K562 (cell line): ENCODE results near the gene SFI1. TPM values are rescaled to one million over a fixed set of nuclear protein-coding genes. Genes with fewer than 3 reads are reported as not detected.
A peak's percentile ranks its signal among the peaks of the same experiment; 100 is the strongest.

ENCODE experiments used
- CBFA2T3 ChIP-seq: fragments of 450-650 bp; IDR thresholded peaks from 2 replicates; pipeline ENCODE4 v1.6.1; 2017
- CXXC5 ChIP-seq: fragments of 250-450 bp; sonication (Bioruptor Pico); IDR thresholded peaks from 2 replicates; pipeline ENCODE4 v1.8.0; 2022; ENCODE audit warnings: inconsistent platforms, mild to moderate bottlenecking, moderate library complexity
- ELF2 ChIP-seq: fragments of 250-450 bp; sonication (Bioruptor Pico); IDR thresholded peaks from 2 replicates; pipeline ENCODE4 v1.5.0; 2021; ENCODE audit warnings: mild to moderate bottlenecking
- MAFF ChIP-seq: IDR thresholded peaks from 2 replicates; pipeline ENCODE4 v1.6.1; 2012; ENCODE audit warnings: low read length, improper control_type of control experiment
- NEUROD1 ChIP-seq: fragments of 150-350 bp; IDR thresholded peaks from 2 replicates; pipeline ENCODE4 v1.6.1; 2014; ENCODE audit warnings: borderline replicate concordance, low read length, low read depth; ENCODE audit not compliant: partially characterized antibody
- NFIC ChIP-seq: fragments of 450-650 bp; IDR thresholded peaks from 2 replicates; pipeline ENCODE4 v1.6.1; 2017; ENCODE audit warnings: mild to moderate bottlenecking, inconsistent platforms
- NFIX ChIP-seq: fragments of 250-450 bp; sonication (Bioruptor Pico); IDR thresholded peaks from 2 replicates; pipeline ENCODE4 v1.4.0; 2020; ENCODE audit warnings: low read depth, mild to moderate bottlenecking, moderate library complexity
- RBM39 ChIP-seq: fragments of 200-400 bp; formaldehyde crosslinking; optimal IDR thresholded peaks from 2 replicates; pipeline ENCODE3; 2018; ENCODE audit warnings: low read depth, low read length
- SAFB2 ChIP-seq: fragments of 200-400 bp; formaldehyde crosslinking; IDR thresholded peaks from 2 replicates; pipeline ENCODE4 v1.6.1; 2018; ENCODE audit warnings: borderline replicate concordance, low read length, low read depth, moderate library complexity; ENCODE audit not compliant: severe bottlenecking
- SIRT6 ChIP-seq: IDR thresholded peaks from one replicate; pipeline ENCODE4 v1.6.1; 2012; ENCODE audit warnings: low read depth, mild to moderate bottlenecking, control low read depth, inconsistent platforms, low read length, moderate library complexity
- TEAD1 ChIP-seq, 2 experiments: fragments of 450-650 bp in 1 of 2; sonication (generic) in 1 of 2; formaldehyde crosslinking; IDR thresholded peaks; 2 replicates each; pipeline versions ENCODE4 v1.4.0 to v1.8.0; 2020 to 2022; ENCODE audit warnings: mild to moderate bottlenecking in 2 of 2, missing genetic modification reagents in 1 of 2
- YBX1 ChIP-seq: fragments of 450-650 bp; IDR thresholded peaks from 2 replicates; pipeline ENCODE4 v1.7.1; 2016; ENCODE audit warnings: mild to moderate bottlenecking
- ZBTB1 ChIP-seq: sonication (generic); formaldehyde crosslinking; IDR thresholded peaks from 2 replicates; pipeline ENCODE4 v1.8.1; 2023; ENCODE audit warnings: missing genetic modification reagents, low read depth, mild to moderate bottlenecking, borderline replicate concordance
- ZNF140 ChIP-seq: fragments of 250-450 bp; sonication (Bioruptor Pico); IDR thresholded peaks from 2 replicates; pipeline ENCODE4 v1.8.0; 2021; ENCODE audit warnings: moderate library complexity, mild to moderate bottlenecking, inconsistent platforms
- ZNF197 ChIP-seq: fragments of 200-800 bp; sonication (Bioruptor generic); IDR thresholded peaks from 2 replicates; pipeline ENCODE4 v1.6.1; 2016; ENCODE audit warnings: low read depth, missing genetic modification characterization, missing compliant biosample characterization
- ZNF408 ChIP-seq: fragments of 250-450 bp; sonication (Bioruptor Pico); IDR thresholded peaks from 2 replicates; pipeline ENCODE4 v1.4.0; 2020; ENCODE audit warnings: low read depth, mild to moderate bottlenecking, moderate library complexity
- polyA plus RNA-seq, 8 experiments: library from polyadenylated mRNA; depleted of rRNA in 4 of 8; stranded (reverse) in 5 of 8; unstranded in 3 of 8; fragments of >200 nt; fragmentation: Nextera tagmentation in 2 of 8; fragmentation: Illumina TruSeq in 1 of 8; extraction: Ambion mirVana in 2 of 8; extraction: Trizol in 1 of 8; gene quantifications; 2 replicates each; pipeline versions ENCODE4 v1.2.1 to v1.2.3, GENCODE V29; 2011 to 2014; ENCODE audit warnings: inconsistent platforms in 1 of 8, missing spikeins in 1 of 8
- total RNA-seq, 7 experiments: library from RNA; depleted of rRNA in 6 of 7; stranded (reverse); fragments of >200 nt in 6 of 7; fragmentation: Illumina TruSeq in 2 of 7; extraction: Trizol in 2 of 7; gene quantifications; 2 replicates each; pipeline versions ENCODE4 v1.2.1 to v1.2.3, GENCODE V29; 2011 to 2021; ENCODE audit warnings: low replicate concordance in 1 of 7
- TF ChIP-seq, protein P1 (sequence below): fragments of 450-650 bp; IDR thresholded peaks from 2 replicates; pipeline ENCODE4 v1.6.1; 2018; ENCODE audit not compliant: partially characterized antibody
- TF ChIP-seq, protein P2 (sequence below): fragments of 150-350 bp; conservative IDR thresholded peaks from 2 replicates; pipeline ENCODE4 v1.6.1; 2014; ENCODE audit warnings: low read length
- TF ChIP-seq, protein P3 (sequence below): fragments of 450-650 bp; IDR thresholded peaks from 2 replicates; pipeline ENCODE4 v1.6.1; 2014; ENCODE audit warnings: low read depth, mild to moderate bottlenecking, moderate library complexity, borderline replicate concordance

SFI1 gene
- total and polyA plus RNA-seq, 9 of the 15 experiments (the other 6 are each of a cell fraction or from before 2014, with no cell fraction given) = 3.0 to 25.6 (median 14.1) TPM

DNA sequence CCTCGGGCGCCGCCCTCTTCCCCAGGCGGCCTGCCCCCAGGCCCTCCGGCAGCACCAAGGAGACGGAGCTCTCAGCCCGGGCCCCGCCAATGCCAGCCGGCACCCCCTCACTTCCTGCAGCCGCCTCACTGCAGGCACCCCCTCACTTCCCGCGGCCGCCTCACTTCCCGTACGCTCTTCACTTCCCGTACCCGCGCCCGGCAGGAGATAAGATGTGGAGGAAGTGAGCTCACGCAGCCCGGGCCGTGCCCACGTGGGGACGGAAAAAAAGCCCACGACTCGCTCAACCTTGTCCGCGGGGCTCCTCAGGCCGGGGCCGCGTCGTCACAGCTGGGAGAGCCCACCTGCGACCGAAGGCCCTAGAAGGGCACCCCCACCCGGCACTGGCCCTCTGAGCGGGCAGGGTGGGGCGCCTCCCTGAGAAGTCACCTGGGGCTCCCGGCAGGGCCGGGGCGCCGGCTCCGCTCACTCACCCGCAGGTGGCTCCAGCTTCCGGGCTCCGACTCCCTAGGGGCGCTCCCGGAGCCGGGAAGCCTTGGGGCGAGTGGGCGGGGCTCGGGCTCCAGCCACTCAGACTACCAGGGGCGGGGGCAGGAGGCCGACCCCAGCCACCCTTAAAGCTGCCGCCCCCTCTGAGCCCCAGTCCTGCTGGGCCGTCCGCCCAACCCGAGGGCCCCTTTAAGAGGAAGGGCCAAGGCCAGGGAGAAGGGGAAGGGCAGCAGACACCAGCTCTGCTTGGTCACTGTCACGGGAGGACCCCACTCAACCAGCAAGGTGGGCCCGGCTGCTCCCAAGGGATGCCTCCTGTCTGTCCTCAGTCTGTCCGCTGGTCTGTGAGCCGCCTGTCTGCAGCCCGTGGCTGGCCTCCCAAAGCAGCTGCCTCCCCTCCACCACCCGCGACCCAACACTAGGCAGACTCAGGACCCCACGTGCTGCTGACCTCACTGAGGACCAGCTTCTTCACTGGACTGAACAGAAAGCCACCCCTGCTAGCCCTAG lies 134.3 kb downstream of the SFI1 start (continued):
- TF ChIP-seq ELF2 (no peak), NEUROD1 (no peak), ZNF197 (no peak), YBX1 (no peak), SAFB2 (no peak), NFIC (no peak), CBFA2T3 (peak; percentile 26; the same call in 1 of the 2 replicates), TEAD1 (CRISPR knock-in tag; IDR thresholded peaks at IDR 0.05) (no peak; a peak in 1 of 4 replicates), RBM39 (no peak), CXXC5 (CRISPR knock-in tag) (peak; percentile 73), MAFF (no peak), NFIX (CRISPR knock-in tag) (no peak), ZBTB1 (no peak), ZNF140 (CRISPR knock-in tag) (no peak), ZNF408 (no peak), SIRT6 (no peak)
- TF ChIP-seq, protein P1, sequence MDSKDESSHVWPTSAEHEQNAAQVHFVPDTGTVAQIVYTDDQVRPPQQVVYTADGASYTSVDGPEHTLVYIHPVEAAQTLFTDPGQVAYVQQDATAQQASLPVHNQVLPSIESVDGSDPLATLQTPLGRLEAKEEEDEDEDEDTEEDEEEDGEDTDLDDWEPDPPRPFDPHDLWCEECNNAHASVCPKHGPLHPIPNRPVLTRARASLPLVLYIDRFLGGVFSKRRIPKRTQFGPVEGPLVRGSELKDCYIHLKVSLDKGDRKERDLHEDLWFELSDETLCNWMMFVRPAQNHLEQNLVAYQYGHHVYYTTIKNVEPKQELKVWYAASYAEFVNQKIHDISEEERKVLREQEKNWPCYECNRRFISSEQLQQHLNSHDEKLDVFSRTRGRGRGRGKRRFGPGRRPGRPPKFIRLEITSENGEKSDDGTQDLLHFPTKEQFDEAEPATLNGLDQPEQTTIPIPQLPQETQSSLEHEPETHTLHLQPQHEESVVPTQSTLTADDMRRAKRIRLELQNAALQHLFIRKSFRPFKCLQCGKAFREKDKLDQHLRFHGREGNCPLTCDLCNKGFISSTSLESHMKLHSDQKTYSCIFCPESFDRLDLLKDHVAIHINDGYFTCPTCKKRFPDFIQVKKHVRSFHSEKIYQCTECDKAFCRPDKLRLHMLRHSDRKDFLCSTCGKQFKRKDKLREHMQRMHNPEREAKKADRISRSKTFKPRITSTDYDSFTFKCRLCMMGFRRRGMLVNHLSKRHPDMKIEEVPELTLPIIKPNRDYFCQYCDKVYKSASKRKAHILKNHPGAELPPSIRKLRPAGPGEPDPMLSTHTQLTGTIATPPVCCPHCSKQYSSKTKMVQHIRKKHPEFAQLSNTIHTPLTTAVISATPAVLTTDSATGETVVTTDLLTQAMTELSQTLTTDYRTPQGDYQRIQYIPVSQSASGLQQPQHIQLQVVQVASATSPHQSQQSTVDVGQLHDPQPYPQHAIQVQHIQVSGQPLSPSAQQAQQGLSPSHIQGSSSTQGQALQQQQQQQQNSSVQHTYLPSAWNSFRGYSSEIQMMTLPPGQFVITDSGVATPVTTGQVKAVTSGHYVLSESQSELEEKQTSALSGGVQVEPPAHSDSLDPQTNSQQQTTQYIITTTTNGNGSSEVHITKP = peak; percentile 94
- TF ChIP-seq, protein P2, sequence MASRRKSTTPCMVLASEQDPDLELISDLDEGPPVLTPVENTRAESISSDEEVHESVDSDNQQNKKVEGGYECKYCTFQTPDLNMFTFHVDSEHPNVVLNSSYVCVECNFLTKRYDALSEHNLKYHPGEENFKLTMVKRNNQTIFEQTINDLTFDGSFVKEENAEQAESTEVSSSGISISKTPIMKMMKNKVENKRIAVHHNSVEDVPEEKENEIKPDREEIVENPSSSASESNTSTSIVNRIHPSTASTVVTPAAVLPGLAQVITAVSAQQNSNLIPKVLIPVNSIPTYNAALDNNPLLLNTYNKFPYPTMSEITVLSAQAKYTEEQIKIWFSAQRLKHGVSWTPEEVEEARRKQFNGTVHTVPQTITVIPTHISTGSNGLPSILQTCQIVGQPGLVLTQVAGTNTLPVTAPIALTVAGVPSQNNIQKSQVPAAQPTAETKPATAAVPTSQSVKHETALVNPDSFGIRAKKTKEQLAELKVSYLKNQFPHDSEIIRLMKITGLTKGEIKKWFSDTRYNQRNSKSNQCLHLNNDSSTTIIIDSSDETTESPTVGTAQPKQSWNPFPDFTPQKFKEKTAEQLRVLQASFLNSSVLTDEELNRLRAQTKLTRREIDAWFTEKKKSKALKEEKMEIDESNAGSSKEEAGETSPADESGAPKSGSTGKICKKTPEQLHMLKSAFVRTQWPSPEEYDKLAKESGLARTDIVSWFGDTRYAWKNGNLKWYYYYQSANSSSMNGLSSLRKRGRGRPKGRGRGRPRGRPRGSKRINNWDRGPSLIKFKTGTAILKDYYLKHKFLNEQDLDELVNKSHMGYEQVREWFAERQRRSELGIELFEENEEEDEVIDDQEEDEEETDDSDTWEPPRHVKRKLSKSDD = no peak
- TF ChIP-seq, protein P3, sequence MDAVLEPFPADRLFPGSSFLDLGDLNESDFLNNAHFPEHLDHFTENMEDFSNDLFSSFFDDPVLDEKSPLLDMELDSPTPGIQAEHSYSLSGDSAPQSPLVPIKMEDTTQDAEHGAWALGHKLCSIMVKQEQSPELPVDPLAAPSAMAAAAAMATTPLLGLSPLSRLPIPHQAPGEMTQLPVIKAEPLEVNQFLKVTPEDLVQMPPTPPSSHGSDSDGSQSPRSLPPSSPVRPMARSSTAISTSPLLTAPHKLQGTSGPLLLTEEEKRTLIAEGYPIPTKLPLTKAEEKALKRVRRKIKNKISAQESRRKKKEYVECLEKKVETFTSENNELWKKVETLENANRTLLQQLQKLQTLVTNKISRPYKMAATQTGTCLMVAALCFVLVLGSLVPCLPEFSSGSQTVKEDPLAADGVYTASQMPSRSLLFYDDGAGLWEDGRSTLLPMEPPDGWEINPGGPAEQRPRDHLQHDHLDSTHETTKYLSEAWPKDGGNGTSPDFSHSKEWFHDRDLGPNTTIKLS = no peak
